ENCODE results near the gene LYPD5. TPM values are rescaled to one million over a fixed set of nuclear protein-coding genes. Genes with fewer than 3 reads are reported as not detected.

LYPD5 gene
- total RNA-seq, 1 donor from 2014 or later, result 0.27 TPM

- Mint-ChIP-seq H3K36me3 (no peaks in the 10 kb centered on the region), H3K9me3 (no peaks in the 10 kb centered on the region), H3K27ac (no peak overlapping the region), H3K4me1 (peaks cover 40% of the 10 kb centered on the region), H3K27me3 (ENCODE audit: low read depth) (no peaks in the 10 kb centered on the region), H3K4me3 (no peak overlapping the region)
- DNase-seq (ENCODE audit: low spot score in 2 of 2, unreplicated experiment in 2 of 2), result no peak
- TF ChIP-seq, protein P1, sequence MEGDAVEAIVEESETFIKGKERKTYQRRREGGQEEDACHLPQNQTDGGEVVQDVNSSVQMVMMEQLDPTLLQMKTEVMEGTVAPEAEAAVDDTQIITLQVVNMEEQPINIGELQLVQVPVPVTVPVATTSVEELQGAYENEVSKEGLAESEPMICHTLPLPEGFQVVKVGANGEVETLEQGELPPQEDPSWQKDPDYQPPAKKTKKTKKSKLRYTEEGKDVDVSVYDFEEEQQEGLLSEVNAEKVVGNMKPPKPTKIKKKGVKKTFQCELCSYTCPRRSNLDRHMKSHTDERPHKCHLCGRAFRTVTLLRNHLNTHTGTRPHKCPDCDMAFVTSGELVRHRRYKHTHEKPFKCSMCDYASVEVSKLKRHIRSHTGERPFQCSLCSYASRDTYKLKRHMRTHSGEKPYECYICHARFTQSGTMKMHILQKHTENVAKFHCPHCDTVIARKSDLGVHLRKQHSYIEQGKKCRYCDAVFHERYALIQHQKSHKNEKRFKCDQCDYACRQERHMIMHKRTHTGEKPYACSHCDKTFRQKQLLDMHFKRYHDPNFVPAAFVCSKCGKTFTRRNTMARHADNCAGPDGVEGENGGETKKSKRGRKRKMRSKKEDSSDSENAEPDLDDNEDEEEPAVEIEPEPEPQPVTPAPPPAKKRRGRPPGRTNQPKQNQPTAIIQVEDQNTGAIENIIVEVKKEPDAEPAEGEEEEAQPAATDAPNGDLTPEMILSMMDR (IDR thresholded peaks at IDR 0.05; ENCODE audit: unreplicated experiment), result no peak
Observed at GRCh38 chr19:43782689-43783231, 19.5 kb downstream of the LYPD5 start.

DNA sequence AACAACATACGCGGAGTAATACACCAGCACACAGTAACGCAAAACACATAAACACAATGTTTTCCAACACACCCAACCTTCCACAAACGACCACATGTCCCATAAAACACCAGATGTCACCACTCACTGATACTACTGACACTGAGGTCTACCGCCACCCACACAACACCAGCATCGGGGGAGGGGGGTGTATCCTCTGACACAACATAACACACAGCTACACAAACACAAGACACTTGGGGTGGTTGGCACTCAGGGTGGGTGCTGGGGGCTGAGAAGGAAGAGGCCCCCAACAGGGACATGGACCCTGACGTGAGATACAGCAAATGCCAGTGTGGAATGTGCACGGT, 20.0 kb downstream of the LYPD5 start:
- peaks cover 45% of the 10 kb centered on the region for H3K4me1 Mint-ChIP-seq
- H3K27me3 Mint-ChIP-seq (ENCODE audit: low read depth), result no peaks in the 10 kb centered on the region

DNA sequence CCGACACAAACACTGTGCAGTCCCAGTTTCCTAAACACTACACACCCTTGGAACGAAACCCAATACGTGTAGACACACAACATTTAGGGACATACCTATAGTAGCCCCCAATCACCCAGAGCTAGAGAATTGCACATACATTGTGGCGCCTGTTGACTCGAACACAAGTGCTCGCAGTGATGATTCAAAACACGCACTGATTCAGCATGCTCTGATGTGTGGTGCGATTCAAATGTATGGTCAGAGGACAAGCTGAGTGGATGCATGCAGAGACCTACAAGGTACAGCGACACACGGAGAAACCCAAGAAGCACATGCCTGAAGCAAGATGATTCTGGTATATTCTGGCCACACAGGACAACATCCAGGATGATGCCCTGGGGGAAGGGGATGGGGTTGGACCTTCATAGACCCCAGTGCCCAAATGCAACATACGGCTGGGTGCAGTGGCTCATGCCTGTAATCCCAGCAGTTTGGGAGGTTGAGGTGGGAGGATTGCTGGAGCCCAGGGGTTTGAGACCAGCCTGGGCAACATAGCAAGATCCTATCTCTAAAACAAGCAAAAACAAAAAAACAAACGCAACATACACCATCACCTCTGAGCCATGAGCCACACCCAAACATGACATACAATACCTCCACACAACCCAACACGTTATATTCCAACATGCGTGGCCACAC, 20.5 kb downstream of the LYPD5 start:
- no peaks in the 10 kb centered on the region for H3K27me3 Mint-ChIP-seq (ENCODE audit: low read depth)
- DNase-seq (ENCODE audit: low spot score in 2 of 2, unreplicated experiment in 2 of 2), result no peak
- peaks cover 49% of the 10 kb centered on the region for H3K4me1 Mint-ChIP-seq
- H3K27ac Mint-ChIP-seq, result no peak overlapping the region
- H3K4me3 Mint-ChIP-seq, result no peak overlapping the region
- H3K9me3 Mint-ChIP-seq, result no peaks in the 10 kb centered on the region
- no peaks in the 10 kb centered on the region for H3K36me3 Mint-ChIP-seq
- TF ChIP-seq, protein P1 (IDR thresholded peaks at IDR 0.05; ENCODE audit: unreplicated experiment), result no peak

More for the DNA sequence above, 20.0 kb downstream of the LYPD5 start:
- TF ChIP-seq, protein P1 (IDR thresholded peaks at IDR 0.05; ENCODE audit: unreplicated experiment), result no peak
- H3K27ac Mint-ChIP-seq, result no peak overlapping the region
- no peaks in the 10 kb centered on the region for H3K36me3 Mint-ChIP-seq
- no peak overlapping the region for H3K4me3 Mint-ChIP-seq
- DNase-seq (ENCODE audit: low spot score in 2 of 2, unreplicated experiment in 2 of 2), result no peak
- H3K9me3 Mint-ChIP-seq, result no peaks in the 10 kb centered on the region

DNA sequence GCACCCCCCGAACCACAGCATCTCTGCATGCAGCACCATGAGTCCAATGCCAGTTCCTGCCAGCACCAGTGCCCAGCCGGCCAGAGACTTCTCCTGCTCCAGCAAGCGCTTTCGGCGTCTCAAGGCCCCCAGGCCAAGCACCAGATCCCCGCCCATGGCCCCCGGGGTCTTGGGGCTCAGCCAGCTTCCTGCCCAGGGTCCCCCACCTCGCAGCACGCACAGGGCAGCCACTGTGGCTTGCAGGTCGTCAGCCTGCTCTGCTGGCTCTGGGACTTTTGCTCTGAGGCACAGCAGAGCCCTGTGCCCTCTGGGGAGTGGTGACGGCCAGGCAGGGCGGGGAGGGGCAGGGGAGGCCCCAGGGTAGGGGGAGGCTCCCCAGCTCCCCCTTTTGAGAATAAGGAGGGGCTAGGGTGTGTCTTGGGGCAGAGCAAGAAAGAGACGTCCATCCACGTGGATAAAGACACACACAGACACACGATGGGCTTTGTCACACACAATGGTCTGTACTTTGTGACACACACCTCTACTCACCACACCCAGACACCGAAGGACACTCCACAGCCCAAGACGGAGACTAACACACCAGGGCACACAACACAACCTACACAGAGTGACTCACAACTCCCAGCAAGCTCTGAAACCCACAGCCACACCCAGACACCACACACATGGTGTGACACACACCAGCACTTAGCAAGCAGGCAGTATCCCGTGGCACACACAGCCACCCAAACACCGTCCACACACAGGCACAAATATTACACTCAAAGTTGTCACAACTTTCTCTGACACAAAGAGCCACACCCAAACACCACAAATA, 21.3 kb downstream of the LYPD5 start, which contains the start of gene KCNN4:
Gene KCNN4 (minus strand): TSS at position 268 of the 820 bp plus-strand sequence. CDS start 112 bp downstream, at position 156.
- Mint-ChIP-seq H3K36me3 (no peaks in the 10 kb centered on the region), H3K9me3 (no peaks in the 10 kb centered on the region), H3K27ac (peak within 1 kb of the TSS; percentile 67), H3K27me3 (ENCODE audit: low read depth) (no peaks in the 10 kb centered on the region), H3K4me3 (peak within 1 kb of the TSS; percentile 41), H3K4me1 (peaks cover 53% of the 10 kb centered on the region)
- TF ChIP-seq, protein P1 (IDR thresholded peaks at IDR 0.05; ENCODE audit: unreplicated experiment), result no peak
- DNase-seq (ENCODE audit: low spot score in 2 of 2, unreplicated experiment in 2 of 2), result no peak

DNA sequence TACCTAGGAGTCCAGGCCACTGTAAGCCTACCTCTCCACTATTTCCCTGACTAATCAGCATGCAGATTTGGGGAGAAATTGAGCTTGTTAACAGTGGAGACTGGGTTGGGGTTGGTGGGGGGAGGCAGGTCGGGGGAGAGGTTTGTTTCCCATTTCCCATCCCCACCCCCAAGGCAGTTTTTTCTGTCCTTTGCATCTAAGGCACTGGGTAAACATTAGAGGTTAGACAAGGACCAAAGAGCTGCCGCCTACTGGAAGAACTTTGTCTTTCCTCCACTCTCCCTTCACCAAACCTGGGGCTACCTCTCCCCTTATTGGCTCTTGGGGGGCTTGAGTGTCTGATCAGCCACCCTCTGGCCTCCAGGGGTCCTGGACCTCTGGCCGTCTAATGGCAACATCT, 22.4 kb downstream of the LYPD5 start:
- peaks cover 61% of the 10 kb centered on the region for H3K4me1 Mint-ChIP-seq
- H3K36me3 Mint-ChIP-seq, result no peaks in the 10 kb centered on the region
- H3K27ac Mint-ChIP-seq, result peak overlapping the region; percentile 67
- TF ChIP-seq, protein P1 (IDR thresholded peaks at IDR 0.05; ENCODE audit: unreplicated experiment), result no peak
- H3K27me3 Mint-ChIP-seq (ENCODE audit: low read depth), result no peaks in the 10 kb centered on the region
- DNase-seq (ENCODE audit: low spot score in 2 of 2, unreplicated experiment in 2 of 2), result no peak
- no peaks in the 10 kb centered on the region for H3K9me3 Mint-ChIP-seq
- H3K4me3 Mint-ChIP-seq, result peak overlapping the region; percentile 41
